Breast epithelium (tissue), 4 donors: ENCODE data around the gene OLFML2B. TPM values are rescaled to one million over a fixed set of nuclear protein-coding genes. Genes with fewer than 3 reads are reported as not detected.

Source experiments
- DNase-seq, 2 donors: peaks; one replicate each; pipeline ENCODE4 v3.0.0-alpha.2; 2019; ENCODE audit warnings: low spot score in 2 of 2
- H3K27ac ChIP-seq, 2 donors: fragments of 200-600 bp; sonication (generic) in 1 of 2; one replicate each; pipeline ENCODE4 v1.5.1; 2016 to 2019; ENCODE audit warnings: mild to moderate bottlenecking in 1 of 2
- H3K27me3 ChIP-seq, 2 donors: fragments of 200-600 bp; sonication (generic) in 1 of 2; one replicate each; pipeline versions ENCODE4 v1.5.1 to v1.6.0; 2017 to 2019; ENCODE audit warnings: control low read depth in 1 of 2, mild to moderate bottlenecking in 1 of 2
- H3K36me3 ChIP-seq: fragments of 200-600 bp; one replicate; pipeline ENCODE4 v1.5.1; 2019
- H3K4me1 ChIP-seq, 2 donors: fragments of 200-600 bp; sonication (generic); one replicate each; pipeline ENCODE4 v1.5.1; 2016 to 2019; ENCODE audit warnings: control low read depth in 1 of 2
- H3K4me3 ChIP-seq, 3 donors: fragments of 200-600 bp; sonication (generic); 1 replicate in 2 of 3; 2 replicates in 1 of 3; pipeline ENCODE4 v1.5.1; 2016 to 2019; ENCODE audit warnings: mild to moderate bottlenecking in 3 of 3, moderate library complexity in 2 of 3
- H3K9me3 ChIP-seq, 2 donors: fragments of 200-600 bp; sonication (generic) in 1 of 2; one replicate each; pipeline ENCODE4 v1.5.1; 2016 to 2019; ENCODE audit warnings: control low read depth in 1 of 2
- POLR2A ChIP-seq: fragments of 450-650 bp; IDR thresholded peaks from one replicate; pipeline ENCODE4 v1.6.1; 2016; ENCODE audit warnings: antibody characterized with exemption, mild to moderate bottlenecking, moderate library complexity
- POLR2AphosphoS5 ChIP-seq, 3 donors: sonication (generic); formaldehyde crosslinking; IDR thresholded peaks; one replicate each; pipeline ENCODE4 v1.6.1; 2017; ENCODE audit warnings: antibody characterized with exemption in 3 of 3
- intact Hi-C: fragments of 100-400 bp; cut with DNase I; formaldehyde crosslinking; loops from one replicate; pipeline ENCODE4 v1.15.1; 2023; ENCODE audit warnings: low total_unique reads
- total RNA-seq, 3 donors: library from RNA; depleted of rRNA; stranded (reverse); fragments of >200 nt; gene quantifications; one replicate each; pipeline ENCODE4 v1.1.0, GENCODE V29; 2016
- TF ChIP-seq, protein P1 (sequence below), 3 donors: fragments of 450-650 bp; IDR thresholded peaks; one replicate each; pipeline ENCODE4 v1.5.1; 2016 to 2017; ENCODE audit warnings: antibody characterized with exemption in 3 of 3, mild to moderate bottlenecking in 3 of 3, moderate library complexity in 3 of 3

The OLFML2B gene
- total RNA-seq, 3 donors from 2014 or later = 5.2 to 9.6 (median 7.3) TPM

DNA sequence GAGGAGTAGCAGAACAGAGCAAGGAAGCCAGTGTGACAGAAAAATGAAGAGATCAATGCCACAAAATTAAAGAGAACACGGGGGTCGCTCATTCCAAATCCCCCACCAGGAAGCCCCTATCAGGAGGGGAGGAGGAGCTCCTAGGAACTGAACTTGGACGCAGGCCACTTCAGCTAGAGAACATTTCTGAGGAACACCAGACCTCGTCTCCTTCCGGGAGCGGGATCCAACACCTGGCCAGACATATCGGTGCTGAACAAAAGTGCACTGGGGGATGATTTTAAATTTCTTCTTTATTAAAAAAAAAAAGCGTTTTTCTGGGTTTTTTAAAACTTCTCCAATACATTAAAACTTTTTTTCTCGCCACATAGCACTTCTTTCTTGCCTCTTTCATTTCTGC is 40.8 kb downstream of the OLFML2B start:
- intact Hi-C loops = no loop called here
- Histone ChIP-seq H3K4me3 (no peak overlapping the region), H3K4me1 (no peaks in the 10 kb centered on the region), H3K27me3 (no peaks in the 10 kb centered on the region), H3K36me3 (no peaks in the 10 kb centered on the region), H3K27ac (no peak overlapping the region), H3K9me3 (peaks cover 7 to 10% of the 10 kb centered on the region in 2 donors)
- DNase-seq = no peak
- TF ChIP-seq POLR2A (no peak), POLR2AphosphoS5 (IDR thresholded peaks at IDR 0.05) (no peak)
- TF ChIP-seq, protein P1, sequence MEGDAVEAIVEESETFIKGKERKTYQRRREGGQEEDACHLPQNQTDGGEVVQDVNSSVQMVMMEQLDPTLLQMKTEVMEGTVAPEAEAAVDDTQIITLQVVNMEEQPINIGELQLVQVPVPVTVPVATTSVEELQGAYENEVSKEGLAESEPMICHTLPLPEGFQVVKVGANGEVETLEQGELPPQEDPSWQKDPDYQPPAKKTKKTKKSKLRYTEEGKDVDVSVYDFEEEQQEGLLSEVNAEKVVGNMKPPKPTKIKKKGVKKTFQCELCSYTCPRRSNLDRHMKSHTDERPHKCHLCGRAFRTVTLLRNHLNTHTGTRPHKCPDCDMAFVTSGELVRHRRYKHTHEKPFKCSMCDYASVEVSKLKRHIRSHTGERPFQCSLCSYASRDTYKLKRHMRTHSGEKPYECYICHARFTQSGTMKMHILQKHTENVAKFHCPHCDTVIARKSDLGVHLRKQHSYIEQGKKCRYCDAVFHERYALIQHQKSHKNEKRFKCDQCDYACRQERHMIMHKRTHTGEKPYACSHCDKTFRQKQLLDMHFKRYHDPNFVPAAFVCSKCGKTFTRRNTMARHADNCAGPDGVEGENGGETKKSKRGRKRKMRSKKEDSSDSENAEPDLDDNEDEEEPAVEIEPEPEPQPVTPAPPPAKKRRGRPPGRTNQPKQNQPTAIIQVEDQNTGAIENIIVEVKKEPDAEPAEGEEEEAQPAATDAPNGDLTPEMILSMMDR (IDR thresholded peaks at IDR 0.05) = no peak

DNA sequence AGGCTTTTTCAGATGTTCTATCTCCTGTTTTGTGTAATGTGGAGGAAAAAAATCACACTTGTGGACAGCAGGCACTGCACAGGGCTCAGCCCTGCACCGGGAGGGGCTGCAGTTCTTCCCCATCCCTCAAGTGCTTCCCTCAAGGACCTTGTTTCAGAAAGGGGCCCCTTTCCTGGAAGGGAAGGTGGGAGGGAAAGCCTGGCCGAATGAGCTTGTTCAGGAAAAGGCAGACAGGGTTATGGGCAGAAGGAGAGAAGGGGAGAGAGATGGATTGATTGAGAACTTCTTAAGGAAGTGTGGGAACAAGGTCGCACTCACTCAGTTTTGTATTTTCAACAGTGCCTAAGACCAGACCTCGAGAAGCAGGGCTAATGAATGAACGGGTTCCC is 41.2 kb downstream of the OLFML2B start:
- H3K27ac ChIP-seq = no peak overlapping the region
- no peak overlapping the region for H3K4me3 ChIP-seq
- intact Hi-C loops = no loop called here
- H3K36me3 ChIP-seq = no peaks in the 10 kb centered on the region
- no peaks in the 10 kb centered on the region for H3K4me1 ChIP-seq
- TF ChIP-seq POLR2AphosphoS5 (IDR thresholded peaks at IDR 0.05) (no peak), POLR2A (no peak)
- TF ChIP-seq, protein P1 (IDR thresholded peaks at IDR 0.05) = no peak
- H3K9me3 ChIP-seq = peaks cover 3 to 6% of the 10 kb centered on the region in 2 donors
- no peak for DNase-seq
- H3K27me3 ChIP-seq = no peaks in the 10 kb centered on the region

DNA sequence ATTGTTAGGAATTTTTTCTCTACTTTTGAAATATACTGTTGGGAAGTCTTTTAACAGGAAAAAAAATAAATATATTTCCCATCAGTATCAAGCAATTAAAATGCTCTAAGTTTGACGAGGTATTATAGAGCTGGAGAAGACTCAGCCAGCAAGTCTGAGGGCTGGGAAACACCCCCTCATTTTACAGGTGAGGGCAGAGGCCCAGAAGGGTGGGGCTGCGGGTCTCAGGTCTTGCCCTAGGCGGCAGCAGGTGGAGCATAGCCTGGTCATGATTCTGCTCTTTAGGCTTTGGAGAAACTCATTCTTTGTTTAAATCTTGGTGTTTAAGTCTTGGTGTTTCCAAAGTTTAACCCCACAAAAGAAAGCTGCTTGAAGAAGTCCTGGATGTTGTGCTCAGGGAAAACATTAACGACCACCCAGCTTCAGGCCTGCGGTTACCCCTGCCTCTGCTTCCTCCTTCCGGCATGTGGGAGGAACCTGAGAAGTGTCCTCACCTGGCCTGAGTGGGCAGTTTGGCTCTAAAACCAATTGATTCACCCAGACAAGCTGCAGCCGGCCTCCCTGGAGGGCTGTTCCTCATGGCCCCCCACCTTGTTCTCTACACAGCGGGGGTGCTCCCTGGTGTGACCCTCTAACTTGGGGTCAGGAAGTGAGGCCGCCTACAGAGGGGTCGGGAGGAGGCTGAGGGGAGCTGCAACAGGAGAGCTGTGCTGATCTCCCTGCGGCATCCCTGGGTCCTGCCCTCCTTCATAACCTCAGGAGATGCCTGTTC is 41.7 kb downstream of the OLFML2B start:
- no peak overlapping the region for H3K27ac ChIP-seq
- no peak for DNase-seq
- H3K27me3 ChIP-seq = no peaks in the 10 kb centered on the region
- no peak for TF ChIP-seq POLR2A
- TF ChIP-seq, protein P1 (IDR thresholded peaks at IDR 0.05) = no peak
- no peak for TF ChIP-seq POLR2AphosphoS5 (IDR thresholded peaks at IDR 0.05)
- no peaks in the 10 kb centered on the region for H3K36me3 ChIP-seq
- no peaks in the 10 kb centered on the region for H3K4me1 ChIP-seq
- intact Hi-C loops = no loop called here
- H3K4me3 ChIP-seq = no peak overlapping the region
- H3K9me3 ChIP-seq = no peaks in the 10 kb centered on the region

DNA sequence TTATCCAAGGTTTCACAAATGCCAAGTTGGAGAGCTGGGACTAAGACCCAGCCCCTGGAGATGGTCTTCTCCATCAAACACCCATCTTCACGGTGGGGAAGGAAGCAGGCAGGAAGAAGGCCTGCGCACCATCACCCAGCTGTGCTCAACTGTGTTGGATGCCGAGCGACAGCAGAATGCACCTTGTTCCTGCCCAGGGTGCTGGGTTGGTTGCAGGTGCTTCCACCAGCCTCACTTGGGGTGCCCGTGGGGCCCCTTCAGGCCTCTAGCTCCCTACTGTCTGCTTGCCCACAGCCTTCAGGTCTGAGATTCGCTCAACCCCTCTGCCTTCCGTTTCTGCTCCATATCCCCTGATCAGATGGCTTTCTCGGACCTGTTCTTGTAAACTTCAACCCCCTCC is 42.5 kb downstream of the OLFML2B start:
- H3K9me3 ChIP-seq = no peaks in the 10 kb centered on the region
- H3K4me3 ChIP-seq = no peak overlapping the region
- H3K4me1 ChIP-seq = no peaks in the 10 kb centered on the region
- H3K27me3 ChIP-seq = no peaks in the 10 kb centered on the region
- H3K36me3 ChIP-seq = no peaks in the 10 kb centered on the region
- no peak overlapping the region for H3K27ac ChIP-seq
- intact Hi-C loops = no loop called here
- no peak for TF ChIP-seq POLR2AphosphoS5 (IDR thresholded peaks at IDR 0.05)
- no peak for TF ChIP-seq POLR2A
- TF ChIP-seq, protein P1 (IDR thresholded peaks at IDR 0.05) = no peak
- DNase-seq = no peak

- Histone ChIP-seq H3K4me3 (no peak overlapping the region), H3K27ac (no peak overlapping the region), H3K9me3 (no peaks in the 10 kb centered on the region), H3K4me1 (no peaks in the 10 kb centered on the region), H3K27me3 (no peaks in the 10 kb centered on the region), H3K36me3 (no peaks in the 10 kb centered on the region)
- intact Hi-C loops = no loop called here
- TF ChIP-seq POLR2AphosphoS5 (IDR thresholded peaks at IDR 0.05) (no peak), POLR2A (no peak)
- TF ChIP-seq, protein P1 (IDR thresholded peaks at IDR 0.05) = no peak
- DNase-seq = no peak
These were observed 45.5 kb downstream of the OLFML2B start for GRCh38 chr1:161978011-161978790.
